GM12873 (cell line): Measurements from ENCODE around the gene BACH2.

ENCODE experiments used
- CTCF ChIP-seq: IDR thresholded peaks from 2 replicates; pipeline ENCODE4 v1.5.1; 2012; ENCODE audit warnings: low read depth, mild to moderate bottlenecking, moderate library complexity, low read length, control low read depth; ENCODE audit not compliant: insufficient read depth; ENCODE audit errors: missing control alignments

Gene BACH2

GRCh38 chr6:89966913-89967312, 329.7 kb downstream of the BACH2 start:
- TF ChIP-seq CTCF = no peak

GRCh38 chr6:89966228-89966544, 330.5 kb downstream of the BACH2 start:
- TF ChIP-seq CTCF = no peak

GRCh38 chr6:89965441-89966227, 331.0 kb downstream of the BACH2 start:
- TF ChIP-seq CTCF = no peak

GRCh38 chr6:89963391-89963790, 333.3 kb downstream of the BACH2 start:
- no peak for TF ChIP-seq CTCF

GRCh38 chr6:89961481-89961880, 335.2 kb downstream of the BACH2 start:
- TF ChIP-seq CTCF = no peak

GRCh38 chr6:89959883-89960282, 336.8 kb downstream of the BACH2 start:
- TF ChIP-seq CTCF = no peak

GRCh38 chr6:89956182-89956581, 340.5 kb downstream of the BACH2 start:
- no peak for TF ChIP-seq CTCF
